Stimulated activated CD4-positive, alpha-beta T cell treated with anti-CD3 and anti-CD28 coated beads, Interleukin-15, amount 100 ng/mL, for 1 hour (primary cell): ENCODE measurements around the gene GRAMD1A.

Experiments
- DNase-seq, 2 donors: peaks; one replicate each; pipeline ENCODE4 v3.0.0-alpha.2; 2020; ENCODE audit warnings: low read depth in 1 of 2, low spot score in 1 of 2

Gene GRAMD1A

GRCh38 chr19:35070471-35070870 lies 70.3 kb downstream of the GRAMD1A start:
- DNase-seq = no peak

- no peak for DNase-seq
Observed at GRCh38 chr19:35073516-35073915, 73.4 kb downstream of the GRAMD1A start.

- no peak for DNase-seq
Observed at GRCh38 chr19:35073941-35074340, 73.8 kb downstream of the GRAMD1A start.

GRCh38 chr19:35074426-35075201 lies 74.5 kb downstream of the GRAMD1A start:
- DNase-seq = no peak

- no peak for DNase-seq
Observed at GRCh38 chr19:35075202-35076025, 75.3 kb downstream of the GRAMD1A start.

GRCh38 chr19:35076026-35076370 lies 75.9 kb downstream of the GRAMD1A start:
- DNase-seq = no peak
